Type B pancreatic cell (in vitro differentiated cells): ENCODE data around the gene HARS2. TPM values are rescaled to one million over a fixed set of nuclear protein-coding genes. Genes with fewer than 3 reads are reported as not detected.
"Not testable (repeated sequence)": the region's sequence is repeated elsewhere in the genome, so short reads cannot be mapped to it uniquely, and the experiment has no call there.

ENCODE experiments used
- DNase-seq: peaks from one replicate; pipeline ENCODE4 v3.0.0; 2021; ENCODE audit warnings: mixed read lengths; ENCODE audit not compliant: unreplicated experiment; ENCODE audit errors: extremely low spot score
- H3K27ac Mint-ChIP-seq: 2 replicates; pipeline ENCODE4 v1.8.0; 2021; ENCODE audit warnings: mild to moderate bottlenecking, mixed read lengths
- H3K27me3 Mint-ChIP-seq: 2 replicates; pipeline ENCODE4 v1.8.0; 2021; ENCODE audit warnings: mixed read lengths
- H3K36me3 Mint-ChIP-seq: 2 replicates; pipeline ENCODE4 v1.8.0; 2021; ENCODE audit warnings: mixed read lengths
- H3K4me1 Mint-ChIP-seq: one replicate; pipeline ENCODE4 v1.8.0; 2021; ENCODE audit warnings: mixed read lengths; ENCODE audit not compliant: unreplicated experiment
- H3K4me3 Mint-ChIP-seq: 2 replicates; pipeline ENCODE4 v1.8.0; 2021; ENCODE audit warnings: mild to moderate bottlenecking, mixed read lengths
- H3K9me3 Mint-ChIP-seq: 2 replicates; pipeline ENCODE4 v1.8.0; 2021; ENCODE audit warnings: mixed read lengths
- total RNA-seq: library from RNA; stranded (reverse); gene quantifications from 2 replicates; pipeline ENCODE4 v1.2.1, GENCODE V29; 2021; ENCODE audit warnings: low replicate concordance
- TF ChIP-seq, protein P1 (sequence below): fragments of 200-600 bp; sonication (generic); conservative IDR thresholded peaks from 2 replicates; pipeline ENCODE4 v1.5.0; 2021; ENCODE audit warnings: antibody characterized with exemption, mild to moderate bottlenecking

The HARS2 gene
- total RNA-seq, 1 donor from 2014 or later, result 39.3 TPM

DNA sequence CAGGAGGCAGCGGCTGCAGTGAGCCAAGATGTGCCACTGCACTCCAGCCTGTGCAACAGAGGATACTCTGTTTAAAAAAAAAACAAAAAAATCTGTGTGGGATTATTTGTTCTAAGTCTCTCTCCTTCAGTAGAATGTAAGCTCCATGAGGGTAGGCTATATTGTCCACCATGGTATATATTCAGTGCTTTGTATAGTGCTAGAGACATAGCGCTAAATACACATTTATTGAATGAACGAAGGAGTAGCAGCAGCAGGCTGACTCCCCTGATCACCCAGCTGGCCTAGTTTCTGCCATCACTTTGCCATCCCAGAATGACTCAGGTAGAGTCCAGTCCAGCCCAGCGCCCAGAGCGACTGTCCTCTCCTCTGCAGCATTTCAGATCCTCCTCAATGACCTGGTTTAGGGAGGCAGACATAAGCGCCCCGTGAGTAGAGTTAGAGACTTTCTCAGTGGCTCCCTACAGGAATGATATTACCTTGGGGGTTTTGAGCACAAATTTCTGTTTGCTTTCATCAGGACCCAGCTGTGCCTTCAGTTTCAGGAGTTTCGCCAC is 801 bp upstream of the HARS2 start:
- peaks cover 10% of the 10 kb centered on the region for H3K36me3 Mint-ChIP-seq
- peaks cover 24% of the 10 kb centered on the region for H3K4me1 Mint-ChIP-seq
- no peaks in the 10 kb centered on the region for H3K9me3 Mint-ChIP-seq
- H3K27me3 Mint-ChIP-seq, result no peaks in the 10 kb centered on the region
- TF ChIP-seq, protein P1, sequence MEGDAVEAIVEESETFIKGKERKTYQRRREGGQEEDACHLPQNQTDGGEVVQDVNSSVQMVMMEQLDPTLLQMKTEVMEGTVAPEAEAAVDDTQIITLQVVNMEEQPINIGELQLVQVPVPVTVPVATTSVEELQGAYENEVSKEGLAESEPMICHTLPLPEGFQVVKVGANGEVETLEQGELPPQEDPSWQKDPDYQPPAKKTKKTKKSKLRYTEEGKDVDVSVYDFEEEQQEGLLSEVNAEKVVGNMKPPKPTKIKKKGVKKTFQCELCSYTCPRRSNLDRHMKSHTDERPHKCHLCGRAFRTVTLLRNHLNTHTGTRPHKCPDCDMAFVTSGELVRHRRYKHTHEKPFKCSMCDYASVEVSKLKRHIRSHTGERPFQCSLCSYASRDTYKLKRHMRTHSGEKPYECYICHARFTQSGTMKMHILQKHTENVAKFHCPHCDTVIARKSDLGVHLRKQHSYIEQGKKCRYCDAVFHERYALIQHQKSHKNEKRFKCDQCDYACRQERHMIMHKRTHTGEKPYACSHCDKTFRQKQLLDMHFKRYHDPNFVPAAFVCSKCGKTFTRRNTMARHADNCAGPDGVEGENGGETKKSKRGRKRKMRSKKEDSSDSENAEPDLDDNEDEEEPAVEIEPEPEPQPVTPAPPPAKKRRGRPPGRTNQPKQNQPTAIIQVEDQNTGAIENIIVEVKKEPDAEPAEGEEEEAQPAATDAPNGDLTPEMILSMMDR, result no peak
- peak overlapping the region; percentile 95 for H3K27ac Mint-ChIP-seq
- peak overlapping the region; percentile 98 for H3K4me3 Mint-ChIP-seq
- no peak for DNase-seq

DNA sequence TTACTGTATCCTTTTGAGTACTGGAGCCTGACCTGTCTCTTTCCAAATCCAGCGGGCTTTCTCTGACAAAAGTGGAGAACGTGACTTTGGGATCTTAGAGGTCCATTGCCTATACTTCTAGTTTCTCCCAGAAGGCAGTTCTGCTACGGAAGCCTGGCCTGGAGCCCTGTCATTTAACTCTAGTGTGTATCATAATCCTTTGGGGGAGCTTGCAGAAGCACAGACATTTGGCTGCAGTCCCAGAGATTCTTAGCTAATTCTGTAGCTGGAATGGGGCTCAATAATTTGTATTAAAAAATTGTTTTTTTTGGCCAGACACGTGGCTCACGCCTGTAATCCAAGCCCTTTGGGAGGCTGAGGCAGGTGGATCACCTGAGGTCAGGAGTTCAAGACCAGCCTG is 3.0 kb downstream of the HARS2 start:
- TF ChIP-seq, protein P1, result no peak
- peaks cover 17% of the 10 kb centered on the region for H3K4me1 Mint-ChIP-seq
- no peaks in the 10 kb centered on the region for H3K27me3 Mint-ChIP-seq
- H3K9me3 Mint-ChIP-seq, result no peaks in the 10 kb centered on the region
- DNase-seq, result no peak
- no peak overlapping the region for H3K4me3 Mint-ChIP-seq
- no peak overlapping the region for H3K27ac Mint-ChIP-seq
- peaks cover 34% of the 10 kb centered on the region for H3K36me3 Mint-ChIP-seq

DNA sequence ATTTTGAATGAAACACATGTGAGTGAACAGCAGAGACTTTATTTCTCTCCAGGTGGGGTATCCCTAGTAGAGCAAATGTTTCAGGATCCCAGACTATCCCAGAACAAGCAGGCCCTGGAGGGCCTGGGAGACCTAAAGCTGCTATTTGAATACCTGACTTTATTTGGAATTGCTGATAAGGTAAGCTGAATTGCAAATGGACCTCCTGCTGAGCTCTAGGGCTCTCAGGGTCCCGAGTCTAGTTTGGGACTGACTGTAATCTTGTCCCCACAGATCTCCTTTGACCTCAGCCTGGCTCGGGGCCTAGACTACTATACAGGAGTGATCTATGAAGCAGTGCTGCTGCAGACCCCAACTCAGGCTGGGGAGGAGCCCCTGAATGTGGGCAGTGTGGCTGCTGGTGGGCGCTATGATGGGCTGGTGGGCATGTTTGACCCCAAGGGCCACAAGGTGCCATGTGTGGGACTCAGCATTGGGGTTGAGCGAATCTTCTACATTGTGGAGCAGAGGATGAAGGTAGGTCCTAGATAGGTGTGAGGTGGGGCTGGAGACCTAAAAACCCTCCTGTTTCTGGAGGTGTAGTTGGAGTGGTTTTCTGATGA is 5.7 kb downstream of the HARS2 start:
- peaks cover 20% of the 10 kb centered on the region for H3K4me1 Mint-ChIP-seq
- peaks cover 47% of the 10 kb centered on the region for H3K36me3 Mint-ChIP-seq
- no peak for DNase-seq
- H3K9me3 Mint-ChIP-seq, result no peaks in the 10 kb centered on the region
- H3K27ac Mint-ChIP-seq, result no peak overlapping the region
- no peaks in the 10 kb centered on the region for H3K27me3 Mint-ChIP-seq
- no peak overlapping the region for H3K4me3 Mint-ChIP-seq
- TF ChIP-seq, protein P1, result no peak

DNA sequence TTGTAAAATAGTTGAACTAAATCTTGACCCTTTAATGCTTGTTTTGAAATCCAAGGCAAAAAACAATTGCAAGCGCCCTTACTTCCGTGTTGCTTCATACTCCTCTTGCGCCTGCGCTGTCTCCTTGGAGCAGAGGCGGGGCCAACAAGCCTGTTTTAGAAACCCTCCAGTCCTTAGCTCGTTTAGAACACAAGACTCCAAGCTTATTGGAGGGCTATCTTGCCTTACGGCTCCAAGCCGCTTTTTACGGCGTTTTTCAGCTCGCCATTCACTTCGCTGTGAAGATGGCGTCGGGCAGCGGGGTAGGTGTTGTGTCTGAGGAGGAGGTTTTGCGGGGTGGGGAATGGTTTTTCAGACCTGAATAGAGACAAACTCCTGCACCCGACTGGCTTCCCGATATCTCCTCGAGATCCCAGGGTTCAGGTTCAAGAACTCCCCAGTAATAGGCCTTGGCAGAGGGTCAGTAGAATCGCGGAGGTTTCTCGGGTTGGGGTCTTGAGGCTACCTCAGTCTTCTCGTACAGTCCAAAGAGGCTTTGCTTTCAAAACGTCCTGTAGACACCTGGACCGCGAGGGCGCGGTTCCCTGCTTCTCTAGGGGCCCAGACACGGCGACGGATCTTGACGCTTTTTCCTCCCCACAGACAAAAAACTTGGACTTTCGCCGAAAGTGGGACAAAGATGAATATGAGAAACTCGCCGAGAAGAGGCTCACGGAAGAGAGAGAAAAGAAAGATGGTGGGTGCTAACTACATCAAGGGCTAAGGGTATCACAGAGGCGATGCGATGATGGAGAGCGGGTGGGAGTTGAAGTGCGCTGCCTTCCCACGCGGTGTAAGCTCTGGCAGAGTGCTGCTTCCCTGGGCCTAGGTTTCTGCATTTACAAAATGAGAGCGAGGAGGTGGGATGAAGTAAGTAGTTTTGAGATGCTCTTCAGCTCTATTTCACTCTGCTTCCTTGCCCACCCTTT is 9.2 kb downstream of the HARS2 start, which contains the start of gene ZMAT2:
TSS of gene ZMAT2 (plus strand) at position 271 of the 968 bp plus-strand sequence. CDS start at position 285, 14 bp downstream.
- peak within 1 kb of the TSS; percentile 95 for H3K27ac Mint-ChIP-seq
- H3K9me3 Mint-ChIP-seq, result no peaks in the 10 kb centered on the region
- TF ChIP-seq, protein P1, result no peak
- H3K4me3 Mint-ChIP-seq, result peak within 1 kb of the TSS; percentile 99
- no peaks in the 10 kb centered on the region for H3K27me3 Mint-ChIP-seq
- H3K36me3 Mint-ChIP-seq, result peaks cover 58% of the 10 kb centered on the region
- DNase-seq, result peak; percentile 86
- H3K4me1 Mint-ChIP-seq, result peaks cover 20% of the 10 kb centered on the region

DNA sequence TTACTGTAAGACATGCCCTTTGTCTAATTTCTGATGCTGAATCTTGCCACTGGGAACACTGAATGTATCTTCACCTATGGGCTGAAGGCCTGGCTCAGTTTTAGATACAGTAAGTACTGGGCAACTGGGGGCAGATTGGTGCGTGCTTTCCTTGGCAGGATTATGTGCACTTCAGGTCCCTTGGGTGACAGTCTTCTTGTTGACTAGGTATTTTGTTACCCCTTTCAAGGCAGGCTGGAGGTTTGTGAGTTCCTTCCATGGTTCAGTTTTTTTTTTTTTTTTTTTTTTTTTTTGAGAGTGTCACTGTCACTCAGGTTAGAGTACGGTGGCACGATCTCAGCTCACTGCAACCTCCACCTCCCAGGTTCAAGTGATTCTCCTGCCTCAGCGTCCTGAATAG is 16.6 kb downstream of the HARS2 start:
- TF ChIP-seq, protein P1, result no peak
- H3K36me3 Mint-ChIP-seq, result peaks cover 22% of the 10 kb centered on the region
- DNase-seq, result no peak
- peaks cover 10% of the 10 kb centered on the region for H3K4me1 Mint-ChIP-seq
- H3K27ac Mint-ChIP-seq, result no peak overlapping the region
- H3K4me3 Mint-ChIP-seq, result no peak overlapping the region
- H3K27me3 Mint-ChIP-seq, result peaks cover 7% of the 10 kb centered on the region
- H3K9me3 Mint-ChIP-seq, result no peaks in the 10 kb centered on the region

DNA sequence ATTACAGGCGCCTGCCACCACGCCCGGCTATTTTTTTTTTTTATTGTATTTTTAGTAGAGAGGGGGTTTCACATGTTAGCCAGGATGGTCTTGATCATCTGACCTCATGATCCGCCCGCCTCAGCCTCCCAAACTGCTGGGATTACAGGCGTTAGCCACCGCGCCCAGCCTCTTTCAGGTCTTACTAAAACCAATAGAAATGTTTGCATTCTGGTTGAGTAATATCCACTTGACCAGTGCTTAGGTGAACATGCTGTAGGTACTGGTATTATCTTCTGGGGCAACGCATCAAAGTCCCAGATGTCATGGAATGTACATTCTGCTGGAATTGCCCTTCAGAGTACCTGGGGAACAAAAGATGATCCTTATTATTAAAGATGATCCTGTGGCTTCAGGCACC is 17.5 kb downstream of the HARS2 start:
- peaks cover 20% of the 10 kb centered on the region for H3K36me3 Mint-ChIP-seq
- not testable (repeated sequence) for DNase-seq, H3K27me3 Mint-ChIP-seq, H3K9me3 Mint-ChIP-seq, H3K27ac Mint-ChIP-seq
- peak overlapping the region; percentile 47 for H3K4me3 Mint-ChIP-seq
- peaks cover 10% of the 10 kb centered on the region for H3K4me1 Mint-ChIP-seq
